ENCODE results near the gene CD82. TPM values are rescaled to one million over a fixed set of nuclear protein-coding genes. Genes with fewer than 3 reads are reported as not detected.
A peak's percentile ranks its signal among the peaks of the same experiment; 100 is the strongest.
"Not testable (repeated sequence)": the region's sequence is repeated elsewhere in the genome, so short reads cannot be mapped to it uniquely, and the experiment has no call there.

CD82 gene
- total RNA-seq, 1 donor from 2014 or later: 16.1 TPM

DNA sequence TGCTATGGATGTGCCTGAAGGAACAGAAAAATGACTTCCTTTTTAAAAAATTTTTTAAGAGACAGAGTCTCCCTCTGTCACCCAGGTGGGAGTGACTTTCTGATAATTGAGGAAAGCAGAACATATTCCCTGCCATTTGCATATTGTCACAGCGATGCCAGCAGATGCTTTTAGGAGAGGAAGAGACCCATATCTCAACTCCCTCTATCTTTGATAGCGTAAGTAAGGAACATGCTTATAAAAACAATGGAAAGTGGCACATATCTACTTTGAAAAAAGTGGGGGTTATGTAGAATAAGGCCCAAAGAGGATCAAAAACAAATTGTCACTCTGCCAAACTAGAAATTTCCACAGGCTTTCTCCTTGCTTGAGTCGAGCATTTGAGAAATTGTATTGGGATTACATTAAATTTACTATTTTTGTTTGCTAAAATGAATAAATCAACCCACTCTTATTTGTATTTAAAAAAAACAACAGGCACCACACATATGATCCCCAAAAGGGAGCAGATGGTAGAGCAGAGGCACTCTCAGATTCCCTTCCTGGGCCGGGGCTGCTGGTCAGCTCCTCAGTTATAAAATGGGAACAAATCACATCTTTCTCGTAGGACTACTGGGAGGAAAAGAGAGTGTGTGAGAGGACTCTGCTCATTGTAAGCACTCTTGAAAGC, 92.5 kb downstream of the CD82 start:
- no peak for DNase-seq (ENCODE audit: low spot score)
- Mint-ChIP-seq H3K4me3 (ENCODE audit: unreplicated experiment) (no peak overlapping the region), H3K36me3 (ENCODE audit: low read depth, unreplicated experiment) (peaks cover 5% of the 10 kb centered on the region), H3K27me3 (ENCODE audit: unreplicated experiment) (peaks cover 10% of the 10 kb centered on the region), H3K9me3 (ENCODE audit: unreplicated experiment) (no peaks in the 10 kb centered on the region), H3K4me1 (ENCODE audit: unreplicated experiment) (peaks cover 5% of the 10 kb centered on the region), H3K27ac (ENCODE audit: unreplicated experiment) (no peak overlapping the region)
- TF ChIP-seq, protein P1, sequence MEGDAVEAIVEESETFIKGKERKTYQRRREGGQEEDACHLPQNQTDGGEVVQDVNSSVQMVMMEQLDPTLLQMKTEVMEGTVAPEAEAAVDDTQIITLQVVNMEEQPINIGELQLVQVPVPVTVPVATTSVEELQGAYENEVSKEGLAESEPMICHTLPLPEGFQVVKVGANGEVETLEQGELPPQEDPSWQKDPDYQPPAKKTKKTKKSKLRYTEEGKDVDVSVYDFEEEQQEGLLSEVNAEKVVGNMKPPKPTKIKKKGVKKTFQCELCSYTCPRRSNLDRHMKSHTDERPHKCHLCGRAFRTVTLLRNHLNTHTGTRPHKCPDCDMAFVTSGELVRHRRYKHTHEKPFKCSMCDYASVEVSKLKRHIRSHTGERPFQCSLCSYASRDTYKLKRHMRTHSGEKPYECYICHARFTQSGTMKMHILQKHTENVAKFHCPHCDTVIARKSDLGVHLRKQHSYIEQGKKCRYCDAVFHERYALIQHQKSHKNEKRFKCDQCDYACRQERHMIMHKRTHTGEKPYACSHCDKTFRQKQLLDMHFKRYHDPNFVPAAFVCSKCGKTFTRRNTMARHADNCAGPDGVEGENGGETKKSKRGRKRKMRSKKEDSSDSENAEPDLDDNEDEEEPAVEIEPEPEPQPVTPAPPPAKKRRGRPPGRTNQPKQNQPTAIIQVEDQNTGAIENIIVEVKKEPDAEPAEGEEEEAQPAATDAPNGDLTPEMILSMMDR (IDR thresholded peaks at IDR 0.05; ENCODE audit: unreplicated experiment): no peak

DNA sequence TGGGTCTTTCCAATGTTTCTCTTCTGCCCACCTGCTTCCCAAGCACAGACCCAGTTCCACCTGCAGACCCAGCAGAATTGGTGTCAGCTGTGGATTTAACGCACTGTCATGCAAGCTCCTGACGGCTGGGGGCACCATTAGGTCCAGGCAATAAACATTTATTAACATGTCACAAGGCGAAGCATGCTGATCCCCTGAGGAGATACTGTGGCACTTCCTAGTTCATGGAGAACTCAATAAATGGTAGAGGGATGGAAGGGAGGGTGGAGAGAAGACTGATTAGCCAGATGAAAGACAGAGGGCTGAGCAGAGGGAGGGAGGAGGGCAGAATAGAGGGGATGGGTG, 93.0 kb downstream of the CD82 start:
- H3K36me3 Mint-ChIP-seq (ENCODE audit: low read depth, unreplicated experiment): peaks cover 5% of the 10 kb centered on the region
- H3K27ac Mint-ChIP-seq (ENCODE audit: unreplicated experiment): no peak overlapping the region
- TF ChIP-seq, protein P1 (IDR thresholded peaks at IDR 0.05; ENCODE audit: unreplicated experiment): peak; percentile 29
- H3K9me3 Mint-ChIP-seq (ENCODE audit: unreplicated experiment): no peaks in the 10 kb centered on the region
- DNase-seq (ENCODE audit: low spot score): peak; percentile 30
- no peak overlapping the region for H3K4me3 Mint-ChIP-seq (ENCODE audit: unreplicated experiment)
- peaks cover 5% of the 10 kb centered on the region for H3K4me1 Mint-ChIP-seq (ENCODE audit: unreplicated experiment)
- peaks cover 10% of the 10 kb centered on the region for H3K27me3 Mint-ChIP-seq (ENCODE audit: unreplicated experiment)

DNA sequence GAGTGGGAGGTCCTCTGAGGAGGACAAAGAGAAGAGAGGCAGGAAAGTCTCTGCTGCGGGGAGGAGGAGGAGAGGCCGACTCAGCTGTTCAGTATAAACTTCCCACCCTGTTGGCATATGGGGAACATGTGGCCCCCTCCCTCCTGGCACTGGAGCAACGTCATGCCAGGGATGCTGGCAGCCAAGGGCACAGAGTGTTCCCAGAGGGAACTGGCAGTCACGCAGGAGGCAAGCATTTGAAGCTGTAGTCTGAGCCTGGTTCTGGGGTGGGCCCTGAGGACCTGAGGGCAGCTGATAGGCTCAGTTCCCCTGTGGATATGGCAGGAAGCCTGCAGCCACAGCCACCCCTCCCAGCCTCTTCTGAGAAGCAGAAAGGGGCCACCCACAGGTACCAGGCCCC, 94.2 kb downstream of the CD82 start:
- Mint-ChIP-seq H3K4me1 (ENCODE audit: unreplicated experiment) (peaks cover 5% of the 10 kb centered on the region), H3K27me3 (ENCODE audit: unreplicated experiment) (peaks cover 8% of the 10 kb centered on the region), H3K36me3 (ENCODE audit: low read depth, unreplicated experiment) (peaks cover 5% of the 10 kb centered on the region), H3K9me3 (ENCODE audit: unreplicated experiment) (no peaks in the 10 kb centered on the region), H3K27ac (ENCODE audit: unreplicated experiment) (no peak overlapping the region), H3K4me3 (ENCODE audit: unreplicated experiment) (no peak overlapping the region)
- TF ChIP-seq, protein P1 (IDR thresholded peaks at IDR 0.05; ENCODE audit: unreplicated experiment): no peak
- no peak for DNase-seq (ENCODE audit: low spot score)

DNA sequence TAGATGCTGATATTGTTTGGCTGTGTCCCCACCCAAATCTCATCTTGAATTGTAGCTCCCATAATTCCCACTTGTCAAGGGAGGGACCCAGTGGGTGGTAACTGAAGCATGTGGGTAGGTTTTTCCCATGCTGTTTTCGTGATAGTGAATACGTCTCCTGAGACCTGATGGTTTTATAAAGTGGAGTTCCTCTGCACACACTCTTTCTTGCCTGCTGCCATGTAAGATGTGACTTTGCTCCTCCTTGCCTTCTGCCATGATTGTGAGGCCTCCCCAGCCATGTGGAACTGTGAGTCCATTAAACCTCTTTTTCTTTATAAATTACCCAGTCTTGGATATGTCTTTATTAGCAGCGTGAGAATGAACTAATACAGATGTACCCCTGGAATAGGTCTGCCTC, 95.1 kb downstream of the CD82 start:
- not testable (repeated sequence) for H3K9me3 Mint-ChIP-seq (ENCODE audit: unreplicated experiment); H3K4me3 Mint-ChIP-seq (ENCODE audit: unreplicated experiment); DNase-seq (ENCODE audit: low spot score); H3K27ac Mint-ChIP-seq (ENCODE audit: unreplicated experiment); H3K4me1 Mint-ChIP-seq (ENCODE audit: unreplicated experiment); H3K36me3 Mint-ChIP-seq (ENCODE audit: low read depth, unreplicated experiment)
- H3K27me3 Mint-ChIP-seq (ENCODE audit: unreplicated experiment): peaks cover 11% of the 10 kb centered on the region

DNA sequence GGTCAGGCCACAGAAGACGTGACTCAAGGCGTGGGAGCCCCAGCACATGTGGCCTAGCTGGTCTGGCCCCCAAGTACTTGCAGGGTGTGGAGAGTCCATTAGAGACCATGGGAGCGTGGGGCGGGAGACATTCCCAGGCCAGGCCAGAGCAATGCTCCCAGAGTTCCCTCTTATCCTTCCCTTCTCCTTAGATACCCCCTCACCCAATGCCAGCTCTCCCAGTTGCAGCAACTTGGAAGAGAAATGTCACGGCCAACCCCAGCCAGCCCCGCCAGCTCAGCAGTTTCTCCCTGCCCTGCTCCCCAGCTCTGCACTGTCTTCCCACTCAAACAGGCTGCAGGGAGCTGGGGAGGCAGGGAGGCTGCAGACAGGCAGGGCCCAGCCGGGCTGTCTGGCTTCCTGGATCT, 95.9 kb downstream of the CD82 start:
- no peak overlapping the region for H3K27ac Mint-ChIP-seq (ENCODE audit: unreplicated experiment)
- DNase-seq (ENCODE audit: low spot score): no peak

More for the DNA sequence above, 95.9 kb downstream of the CD82 start:
- peaks cover 15% of the 10 kb centered on the region for H3K4me1 Mint-ChIP-seq (ENCODE audit: unreplicated experiment)
- H3K4me3 Mint-ChIP-seq (ENCODE audit: unreplicated experiment): no peak overlapping the region
- no peaks in the 10 kb centered on the region for H3K9me3 Mint-ChIP-seq (ENCODE audit: unreplicated experiment)
- H3K27me3 Mint-ChIP-seq (ENCODE audit: unreplicated experiment): peaks cover 6% of the 10 kb centered on the region
- TF ChIP-seq, protein P1 (IDR thresholded peaks at IDR 0.05; ENCODE audit: unreplicated experiment): no peak
- H3K36me3 Mint-ChIP-seq (ENCODE audit: low read depth, unreplicated experiment): peaks cover 5% of the 10 kb centered on the region

Other genes starting within 250 kb of the CD82 start
- gene TSPAN18, start 161.3 kb downstream of the CD82 start, total RNA-seq (ENCODE audit: unreplicated experiment): 717 TPM